BJ (cell line): ENCODE data around the gene PIK3CD. TPM values are rescaled to one million over a fixed set of nuclear protein-coding genes. Genes with fewer than 3 reads are reported as not detected.
A peak's percentile ranks its signal among the peaks of the same experiment; 100 is the strongest.

ENCODE experiments used
- CTCF ChIA-PET: fragments of 350-600 bp; formaldehyde crosslinking; extraction: SDS; loops from one replicate; lab custom pipeline; 2021; ENCODE audit warnings: antibody characterized with exemption, inconsistent platforms; lab: Yijun Ruan, JAX
- POLR2A ChIA-PET: fragments of 300-600 bp; sonication (Branson Sonifier 250); formaldehyde crosslinking; extraction: SDS; loops from one replicate; lab custom pipeline; 2021; ENCODE audit warnings: antibody characterized with exemption; lab: Charles Lee
- DNase-seq: peaks from one replicate; pipeline ENCODE4 v3.0.0-alpha.2; 2011; ENCODE audit warnings: low read depth
- H3K27me3 ChIP-seq: 2 replicates; pipeline ENCODE4 v1.6.0; 2011; ENCODE audit warnings: low read length; ENCODE audit not compliant: control insufficient read depth, insufficient read depth
- H3K36me3 ChIP-seq: 2 replicates; pipeline ENCODE4 v1.5.1; 2011; ENCODE audit warnings: low read length; ENCODE audit not compliant: control insufficient read depth, insufficient read depth
- H3K4me3 ChIP-seq: 2 replicates; pipeline ENCODE4 v1.5.1; 2011; ENCODE audit warnings: low read depth, mild to moderate bottlenecking, control low read depth, low read length
- CTCF ChIP-seq: IDR thresholded peaks from 2 replicates; pipeline ENCODE4 v1.5.1; 2011; ENCODE audit warnings: low read depth, mild to moderate bottlenecking, control low read depth, inconsistent platforms, low read length, moderate library complexity; ENCODE audit not compliant: insufficient read depth
- polyA plus RNA-seq: library from polyadenylated mRNA; depleted of rRNA; stranded (reverse); fragments of >200 nt; gene quantifications from 2 replicates; pipeline ENCODE4 v1.2.3, GENCODE V29; 2011

The PIK3CD gene
- polyA plus RNA-seq, 1 experiment: 9.2 TPM

GRCh38 chr1:9651220-9651564 lies 339 bp upstream of the PIK3CD start:
- no peak for TF ChIP-seq CTCF
- peak overlapping the region; percentile 52 for H3K4me3 ChIP-seq
- no peaks in the 10 kb centered on the region for H3K36me3 ChIP-seq
- DNase-seq: no peak
- ChIA-PET POLR2A (no interaction called here), CTCF (interaction anchor here (1.1 to 1.7 kb wide), 2 partner anchors 17 to 25 kb away, joined by 5 read pairs; no protein-coding TSS in a partner anchor)
- no peaks in the 10 kb centered on the region; the same call in 1 of the 2 replicates for H3K27me3 ChIP-seq

GRCh38 chr1:9652379-9653209 lies 1.1 kb downstream of the PIK3CD start:
- ChIA-PET CTCF (interaction anchor here (1.4 kb wide), 1 partner anchor 24 kb away, joined by 3 read pairs; no protein-coding TSS in a partner anchor), POLR2A (no interaction called here)
- Histone ChIP-seq H3K27me3 (no peaks in the 10 kb centered on the region; the same call in 1 of the 2 replicates), H3K4me3 (peak overlapping the region; percentile 52), H3K36me3 (no peaks in the 10 kb centered on the region)
- no peak for DNase-seq
- no peak for TF ChIP-seq CTCF

- POLR2A ChIA-PET: interaction anchor here (0.7 kb wide), 1 partner anchor 20 kb away, joined by 5 read pairs; no protein-coding TSS in a partner anchor
- no peak for DNase-seq
- no peak for TF ChIP-seq CTCF
- Histone ChIP-seq H3K27me3 (no peaks in the 10 kb centered on the region; the same call in 1 of the 2 replicates), H3K4me3 (no peak overlapping the region), H3K36me3 (no peaks in the 10 kb centered on the region)
- CTCF ChIA-PET: no interaction called here
Observed at GRCh38 chr1:9653210-9653490, 1.6 kb downstream of the PIK3CD start.

- POLR2A ChIA-PET: interaction anchor here (0.7 kb wide), 1 partner anchor 20 kb away, joined by 5 read pairs; no protein-coding TSS in a partner anchor
- Histone ChIP-seq H3K4me3 (no peak overlapping the region), H3K36me3 (no peaks in the 10 kb centered on the region), H3K27me3 (no peaks in the 10 kb centered on the region; the same call in 1 of the 2 replicates)
- no peak for TF ChIP-seq CTCF
- no peak for DNase-seq
- CTCF ChIA-PET: no interaction called here
Observed at GRCh38 chr1:9653491-9654050, 2.0 kb downstream of the PIK3CD start.

GRCh38 chr1:9654051-9654833 lies 2.7 kb downstream of the PIK3CD start:
- ChIA-PET POLR2A (no interaction called here), CTCF (interaction anchor here (0.6 kb wide), 1 partner anchor 450 kb away, joined by 3 read pairs; no protein-coding TSS in a partner anchor)
- no peak overlapping the region for H3K4me3 ChIP-seq
- H3K27me3 ChIP-seq: no peaks in the 10 kb centered on the region; the same call in 1 of the 2 replicates
- TF ChIP-seq CTCF: no peak
- DNase-seq: no peak
- no peaks in the 10 kb centered on the region for H3K36me3 ChIP-seq
